Smooth muscle cell (in vitro differentiated cells): ENCODE data around the gene SLC46A3. TPM values are rescaled to one million over a fixed set of nuclear protein-coding genes. Genes with fewer than 3 reads are reported as not detected.

Source experiments
- DNase-seq: peaks from one replicate; lab custom pipeline; 2025; ENCODE audit not compliant: unreplicated experiment; lab: John Stamatoyannopoulos, UW
- H2AFZ ChIP-seq: fragments of 200-600 bp; sonication (generic); 2 replicates; pipeline ENCODE4 v1.6.0; 2016; ENCODE audit warnings: antibody characterized with exemption, low read depth, mild to moderate bottlenecking
- H3F3A ChIP-seq: fragments of 200-600 bp; sonication (generic); 2 replicates; pipeline ENCODE4 v1.6.0; 2017; ENCODE audit warnings: antibody characterized with exemption, low read depth
- H3K27ac ChIP-seq: fragments of 200-600 bp; sonication (generic); 2 replicates; pipeline ENCODE4 v1.5.1; 2016; ENCODE audit warnings: low read depth, mild to moderate bottlenecking
- H3K27me3 ChIP-seq: fragments of 200-600 bp; sonication (generic); 2 replicates; pipeline ENCODE4 v1.6.1; 2016; ENCODE audit warnings: low read depth, mild to moderate bottlenecking
- H3K36me3 ChIP-seq: fragments of 200-600 bp; sonication (generic); 2 replicates; pipeline ENCODE4 v1.5.1; 2016; ENCODE audit warnings: low read depth
- H3K4me1 ChIP-seq: fragments of 200-600 bp; sonication (generic); 2 replicates; pipeline ENCODE4 v1.5.1; 2016; ENCODE audit warnings: low read depth
- H3K4me2 ChIP-seq: fragments of 200-600 bp; sonication (generic); 2 replicates; pipeline ENCODE4 v1.6.0; 2016; ENCODE audit warnings: mild to moderate bottlenecking
- H3K4me3 ChIP-seq: fragments of 200-600 bp; sonication (generic); 2 replicates; pipeline ENCODE4 v1.5.1; 2016; ENCODE audit warnings: mild to moderate bottlenecking
- H3K79me2 ChIP-seq: fragments of 200-600 bp; sonication (generic); 2 replicates; pipeline ENCODE4 v1.6.0; 2016; ENCODE audit warnings: low read depth, mild to moderate bottlenecking
- H3K9ac ChIP-seq: fragments of 200-600 bp; sonication (generic); 2 replicates; pipeline ENCODE4 v1.6.0; 2016; ENCODE audit warnings: low read depth
- H3K9me3 ChIP-seq: fragments of 200-600 bp; sonication (generic); replicated peaks from 2 replicates; pipeline ENCODE4 v1.5.1; 2016; ENCODE audit warnings: low read depth
- H4K20me1 ChIP-seq: fragments of 200-600 bp; sonication (generic); 2 replicates; pipeline ENCODE4 v1.6.0; 2016; ENCODE audit warnings: low read depth
- CTCF ChIP-seq: fragments of 200-600 bp; sonication (generic); IDR thresholded peaks from 2 replicates; pipeline ENCODE4 v1.5.1; 2017; ENCODE audit warnings: borderline replicate concordance, mild to moderate bottlenecking, antibody characterized with exemption; ENCODE audit not compliant: insufficient read depth, poor library complexity, severe bottlenecking
- WGBS: methylation state at CpG from one replicate; pipeline ENCODE4 v1.1.7; 2016; ENCODE audit warnings: low lambda C conversion rate; 5-methylcytosine and 5-hydroxymethylcytosine counted together
- polyA plus RNA-seq: library from polyadenylated mRNA; unstranded; fragments of >200 nt; fragmentation: Nextera tagmentation; extraction: Ambion mirVana; gene quantifications from 2 replicates; pipeline ENCODE4 v1.2.1, GENCODE V29; 2016
- total RNA-seq: library from RNA; depleted of rRNA; stranded (reverse); fragments of >200 nt; gene quantifications from 2 replicates; pipeline ENCODE4 v1.2.3, GENCODE V29; 2014

Gene SLC46A3
- total and polyA plus RNA-seq, 2 experiments from 2014 or later, result 11.2 to 20.2 TPM

GRCh38 chr13:28719227-28720055 is 671 bp upstream of the SLC46A3 start:
- WGBS, result 3% methylated on average over 15 of the region's 15 CpGs
- H3K4me2 ChIP-seq, result peak overlapping the region; percentile 91
- H4K20me1 ChIP-seq, result no peaks in the 10 kb centered on the region
- peak overlapping the region; percentile 64 for H3K4me3 ChIP-seq
- H3K9ac ChIP-seq, result peak overlapping the region; percentile 98
- H3K27ac ChIP-seq, result peak overlapping the region; percentile 100
- peak overlapping the region; percentile 71 for H2AFZ ChIP-seq
- H3K79me2 ChIP-seq, result peaks cover 27% of the 10 kb centered on the region
- H3K27me3 ChIP-seq, result no peaks in the 10 kb centered on the region
- no peak for TF ChIP-seq CTCF
- no peaks in the 10 kb centered on the region for H3K36me3 ChIP-seq
- DNase-seq, result no peak
- peaks cover 9% of the 10 kb centered on the region for H3K4me1 ChIP-seq
- H3F3A ChIP-seq, result peaks cover 16% of the 10 kb centered on the region
- H3K9me3 ChIP-seq, result no peaks in the 10 kb centered on the region

GRCh38 chr13:28718196-28718542 is 601 bp downstream of the SLC46A3 start:
- no peak for TF ChIP-seq CTCF
- Histone ChIP-seq H3K9me3 (no peaks in the 10 kb centered on the region), H3K9ac (peak overlapping the region; percentile 93), H3K4me1 (peaks cover 9% of the 10 kb centered on the region), H3K27me3 (no peaks in the 10 kb centered on the region), H3F3A (peaks cover 16% of the 10 kb centered on the region), H3K4me2 (peak overlapping the region; percentile 85), H4K20me1 (no peaks in the 10 kb centered on the region), H2AFZ (peak overlapping the region; percentile 72), H3K27ac (peak overlapping the region; percentile 100), H3K36me3 (no peaks in the 10 kb centered on the region), H3K4me3 (peak overlapping the region; percentile 64), H3K79me2 (peaks cover 30% of the 10 kb centered on the region)
- no peak for DNase-seq
- WGBS, result 9% methylated on average over 10 of the region's 10 CpGs

GRCh38 chr13:28717170-28717569 is 1.6 kb downstream of the SLC46A3 start:
- Histone ChIP-seq H3F3A (peaks cover 16% of the 10 kb centered on the region), H3K79me2 (peaks cover 36% of the 10 kb centered on the region), H4K20me1 (no peaks in the 10 kb centered on the region), H3K4me3 (peak overlapping the region; percentile 64), H3K9me3 (no peaks in the 10 kb centered on the region), H3K27me3 (no peaks in the 10 kb centered on the region), H3K9ac (peak overlapping the region; percentile 47), H3K27ac (peak overlapping the region; percentile 100), H3K4me2 (peak overlapping the region; percentile 85), H3K36me3 (no peaks in the 10 kb centered on the region), H2AFZ (no peak overlapping the region), H3K4me1 (peaks cover 9% of the 10 kb centered on the region)
- no peak for TF ChIP-seq CTCF
- 58% methylated on average over 3 of the region's 3 CpGs for WGBS
- no peak for DNase-seq
